Fibroblast of upper back skin (primary cell): ENCODE measurements around the gene CHCHD6.
A peak's percentile ranks its signal among the peaks of the same experiment; 100 is the strongest.
"Not testable (repeated sequence)": the region's sequence is repeated elsewhere in the genome, so short reads cannot be mapped to it uniquely, and the experiment has no call there.

Experiments used
- DNase-seq: peaks from one replicate; pipeline ENCODE4 v3.0.0-alpha.2; 2013

Gene CHCHD6

GRCh38 chr3:126773167-126773566, 69.1 kb downstream of the CHCHD6 start:
- no peak for DNase-seq

GRCh38 chr3:126773783-126774182, 69.7 kb downstream of the CHCHD6 start:
- no peak for DNase-seq

DNA sequence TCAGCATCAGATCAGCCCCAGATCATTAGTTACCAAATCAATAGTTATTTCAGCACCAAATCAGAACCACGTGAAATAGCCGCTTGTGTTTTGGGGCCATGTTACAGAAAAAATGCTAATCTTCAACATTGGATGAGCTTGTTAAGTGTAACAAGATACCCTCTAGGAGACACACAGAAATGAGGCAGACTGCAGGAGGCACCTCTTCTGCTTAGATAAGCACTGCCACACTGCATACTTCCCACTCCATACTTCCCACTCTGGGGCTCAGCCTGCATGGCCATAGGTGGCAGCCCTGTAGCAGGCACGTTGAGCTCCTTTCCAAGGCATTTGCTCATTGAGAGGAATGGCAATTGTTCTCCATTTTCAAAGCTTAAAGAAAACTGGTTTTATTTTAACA, 73.3 kb downstream of the CHCHD6 start:
- DNase-seq: no peak

GRCh38 chr3:126780666-126781065, 76.6 kb downstream of the CHCHD6 start:
- no peak for DNase-seq

DNA sequence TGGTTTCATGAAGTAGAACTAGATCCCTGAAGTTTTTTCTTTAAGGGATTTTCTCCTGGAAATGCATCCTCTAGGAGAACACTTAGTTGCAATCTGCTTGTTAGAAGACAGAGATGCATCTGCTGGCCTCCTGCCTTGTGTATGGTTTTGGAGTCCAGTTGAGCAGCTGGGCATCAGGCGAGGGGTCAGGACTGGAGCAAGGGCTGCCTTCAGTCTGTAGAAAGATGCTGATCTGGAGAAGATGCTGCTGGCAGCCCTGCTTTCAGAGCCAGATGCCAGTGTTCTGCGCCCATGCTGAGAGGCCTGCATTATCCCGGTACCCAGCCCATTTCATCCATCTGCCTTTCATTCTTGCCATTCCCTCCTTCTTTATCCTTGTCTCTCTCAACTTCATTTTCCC, 77.4 kb downstream of the CHCHD6 start:
- DNase-seq: peak; percentile 6

DNA sequence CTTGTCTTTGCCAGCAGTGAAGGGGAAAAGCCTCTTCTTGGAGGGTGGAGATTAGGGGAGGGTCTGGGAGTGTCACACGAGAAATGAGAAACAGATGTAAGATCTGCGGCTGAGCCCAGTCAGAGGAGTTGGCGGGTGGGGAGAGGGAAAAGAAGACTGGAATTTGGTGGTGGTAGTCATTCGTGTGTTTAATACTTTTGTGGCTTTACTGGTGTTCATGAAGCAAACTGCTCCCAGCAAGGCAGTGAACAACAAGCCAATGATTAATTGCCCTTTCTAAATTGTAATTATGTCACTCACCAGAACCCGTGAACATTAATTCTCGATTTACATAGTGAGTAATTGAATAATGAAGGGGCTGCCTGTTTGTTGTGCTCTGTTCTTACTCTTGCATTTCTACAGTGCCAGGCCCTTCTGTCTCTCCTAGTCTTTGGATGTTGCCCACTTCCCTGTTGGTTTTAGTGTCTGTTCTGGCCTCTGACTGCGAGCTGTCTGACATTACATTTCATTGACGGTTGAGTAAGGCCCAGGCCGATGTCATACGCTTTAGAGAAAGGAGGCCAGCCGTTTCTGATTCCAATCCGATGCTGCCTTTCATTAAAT, 78.0 kb downstream of the CHCHD6 start:
- peak; percentile 97 for DNase-seq

DNA sequence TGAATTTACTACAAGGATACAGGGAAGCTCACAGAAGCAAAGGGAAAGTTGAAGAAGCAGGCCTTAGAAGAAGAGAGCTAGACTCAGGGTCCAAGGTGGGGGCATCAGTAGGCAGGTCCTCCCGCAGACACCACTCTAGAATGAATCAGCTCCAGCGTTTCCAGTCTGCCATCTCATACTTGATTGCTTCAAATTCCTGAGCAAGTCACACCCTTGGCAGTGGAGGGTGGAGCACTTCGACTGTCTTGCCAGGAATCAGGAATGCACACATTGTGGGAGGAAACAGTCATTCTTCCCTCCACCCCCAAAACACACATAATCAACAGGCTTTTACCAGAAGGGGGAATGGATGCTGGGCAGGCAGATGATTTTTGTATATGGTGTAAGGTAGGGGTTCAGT, 78.5 kb downstream of the CHCHD6 start:
- DNase-seq: peak; percentile 96

DNA sequence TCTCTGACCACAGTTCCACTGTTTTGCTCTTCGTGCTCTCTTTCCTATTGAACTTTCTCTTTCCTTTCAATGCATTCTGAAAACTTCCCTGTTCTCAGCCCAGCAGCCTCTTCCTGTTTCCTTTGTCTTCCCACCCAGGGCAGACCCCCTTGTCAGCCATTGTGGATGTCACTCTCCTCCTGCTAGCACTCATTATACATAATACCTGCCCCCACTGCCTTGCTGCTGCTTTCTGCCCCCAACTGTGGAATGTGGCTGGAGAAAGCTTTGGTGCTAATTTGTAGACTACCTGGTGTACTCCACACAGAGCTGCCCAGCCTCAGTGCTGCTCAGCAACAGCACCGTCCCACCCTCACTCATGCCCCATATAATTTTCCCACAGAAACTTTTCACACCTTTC, 80.2 kb downstream of the CHCHD6 start:
- DNase-seq: no peak

- not testable (repeated sequence) for DNase-seq
These were observed 87.3 kb downstream of the CHCHD6 start for GRCh38 chr3:126791320-126791719.

- no peak for DNase-seq
These were observed 89.0 kb downstream of the CHCHD6 start for GRCh38 chr3:126792998-126793397.

DNA sequence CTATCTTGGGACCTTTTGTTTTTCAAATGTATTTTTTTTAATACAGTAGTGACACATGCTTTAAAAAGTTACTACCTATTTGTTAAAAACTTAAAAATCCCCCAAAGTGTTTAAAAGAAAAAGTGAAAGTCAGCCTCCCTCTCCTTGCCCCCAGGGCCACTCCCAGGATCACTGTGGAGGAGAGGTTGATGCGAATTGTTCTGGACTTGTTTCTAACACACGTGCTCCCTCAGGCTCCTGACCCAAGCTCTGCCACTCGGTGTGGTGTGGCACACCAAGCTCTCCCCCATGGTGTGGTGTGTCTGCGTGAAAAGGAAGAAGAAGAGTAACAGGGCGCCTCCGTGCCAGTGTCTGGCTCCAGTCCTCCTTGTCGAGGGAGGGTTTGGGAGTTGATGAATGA, 93.5 kb downstream of the CHCHD6 start:
- DNase-seq: no peak

DNA sequence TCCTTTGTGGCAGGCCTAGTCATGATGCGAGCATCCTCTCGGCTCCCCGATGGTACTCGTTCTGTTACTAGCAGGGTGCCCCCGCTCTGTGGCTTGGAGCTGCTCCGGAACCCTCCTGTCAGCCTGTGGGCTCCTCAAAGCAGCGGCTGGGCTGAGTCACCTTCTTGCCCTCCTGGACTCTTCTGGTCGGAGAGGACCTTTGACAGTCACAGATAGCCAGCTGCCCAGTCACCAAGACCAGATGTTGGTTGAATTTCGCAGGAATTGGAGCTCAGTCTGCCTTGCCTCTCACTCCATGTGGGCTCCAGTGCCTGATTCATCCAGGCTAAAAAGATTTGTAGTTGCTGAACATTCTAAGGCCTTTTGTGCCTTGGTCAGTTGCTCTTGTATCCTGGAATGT, 94.5 kb downstream of the CHCHD6 start:
- peak; percentile 14 for DNase-seq

GRCh38 chr3:126799099-126799498, 95.1 kb downstream of the CHCHD6 start:
- DNase-seq: no peak

GRCh38 chr3:126801312-126801711, 97.3 kb downstream of the CHCHD6 start:
- DNase-seq: not testable (repeated sequence)

DNA sequence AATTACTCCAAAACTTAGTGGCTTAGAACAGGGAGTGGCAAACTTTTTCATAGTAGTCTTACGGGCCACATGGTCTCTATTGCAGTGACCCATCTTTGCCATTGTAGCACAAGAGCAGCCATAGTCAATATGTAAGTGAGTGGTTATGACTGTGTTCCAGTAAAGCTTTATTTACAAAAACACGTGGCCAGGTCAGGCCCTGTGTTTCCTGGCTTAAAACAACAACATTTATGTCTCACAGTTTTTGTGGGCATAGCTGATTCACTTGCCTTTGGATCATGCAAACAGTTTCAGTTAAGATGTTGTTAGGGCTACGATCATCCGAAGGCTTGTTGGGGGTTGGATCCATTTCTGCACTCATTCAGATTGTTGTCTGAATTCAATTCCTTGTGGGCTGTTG, 103.8 kb downstream of the CHCHD6 start:
- DNase-seq: no peak

- DNase-seq: peak; percentile 52
These were observed 107.5 kb downstream of the CHCHD6 start for GRCh38 chr3:126811530-126811929.

GRCh38 chr3:126816298-126816697, 112.3 kb downstream of the CHCHD6 start:
- DNase-seq: no peak

GRCh38 chr3:126816986-126817777, 113.1 kb downstream of the CHCHD6 start:
- DNase-seq: no peak

DNA sequence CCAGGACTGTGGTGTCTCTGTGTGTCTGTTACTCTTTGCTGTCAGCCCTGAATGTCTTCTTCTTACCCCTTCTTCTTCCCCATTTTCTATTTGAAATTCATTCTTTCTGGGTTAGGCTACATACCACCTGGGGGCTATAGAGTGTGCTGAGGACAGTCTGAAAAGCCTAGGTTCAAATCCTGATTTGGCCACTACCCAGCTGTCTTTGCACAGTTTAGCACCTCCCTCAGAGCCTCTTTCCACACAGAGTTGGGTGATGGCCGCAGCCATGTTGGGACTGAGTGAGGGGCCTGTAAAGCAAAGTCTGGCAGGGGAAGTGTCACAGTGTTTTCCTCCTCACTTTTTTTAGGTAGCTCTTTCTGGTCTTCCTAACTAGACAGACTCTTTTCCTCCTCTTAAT, 113.7 kb downstream of the CHCHD6 start:
- DNase-seq: no peak

DNA sequence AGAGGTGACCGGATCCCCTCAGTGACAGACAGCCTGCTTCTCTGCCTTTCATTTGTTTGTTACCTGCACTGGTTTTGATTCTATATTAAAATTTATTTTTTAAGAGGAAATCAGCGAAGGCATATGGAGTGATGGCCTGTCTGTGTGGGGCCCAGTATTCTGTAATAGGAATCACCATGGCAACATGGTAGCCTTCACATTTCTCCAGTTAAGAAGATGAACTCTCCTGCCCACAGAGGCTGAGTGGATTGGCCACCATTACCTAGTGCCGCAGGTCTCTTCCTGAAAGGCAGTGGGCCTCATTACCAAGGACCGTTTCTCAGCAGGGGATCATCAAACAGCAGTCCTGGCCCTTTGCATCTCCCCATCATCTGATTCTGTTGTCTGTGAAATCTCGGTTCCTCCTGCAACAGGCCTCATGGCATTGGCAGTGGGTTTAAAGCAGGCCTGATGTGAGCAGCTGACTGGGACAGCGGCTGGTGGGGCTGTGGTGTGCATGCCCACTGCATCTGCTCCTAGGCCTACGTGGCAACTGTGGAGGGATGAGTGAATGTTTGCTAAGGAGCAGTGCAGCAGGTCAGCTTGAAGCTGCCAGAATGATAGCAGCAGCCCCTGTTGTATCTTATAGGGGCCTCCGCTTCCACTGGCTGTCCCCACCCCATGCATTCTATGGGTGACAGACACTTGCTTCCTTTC, 114.5 kb downstream of the CHCHD6 start:
- no peak for DNase-seq

DNA sequence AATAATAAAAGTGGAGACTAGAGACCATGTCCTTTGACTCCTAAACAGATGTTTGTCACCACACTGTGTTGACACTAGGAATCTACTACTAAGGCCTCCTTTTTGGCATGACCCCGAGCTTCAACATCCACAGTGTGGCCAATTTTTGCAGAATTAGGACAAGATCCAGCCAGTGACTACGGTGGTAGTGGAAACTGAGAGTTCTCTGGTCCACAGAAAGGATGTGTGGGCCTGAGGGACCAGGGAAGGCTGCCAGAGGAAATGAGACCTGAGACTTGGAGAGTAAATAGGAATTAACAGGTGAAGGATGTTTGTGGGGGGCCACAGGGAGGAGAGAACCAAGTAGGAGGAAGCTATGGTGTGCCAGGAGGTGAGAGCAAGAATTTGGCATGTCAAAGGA, 122.7 kb downstream of the CHCHD6 start:
- no peak for DNase-seq

DNA sequence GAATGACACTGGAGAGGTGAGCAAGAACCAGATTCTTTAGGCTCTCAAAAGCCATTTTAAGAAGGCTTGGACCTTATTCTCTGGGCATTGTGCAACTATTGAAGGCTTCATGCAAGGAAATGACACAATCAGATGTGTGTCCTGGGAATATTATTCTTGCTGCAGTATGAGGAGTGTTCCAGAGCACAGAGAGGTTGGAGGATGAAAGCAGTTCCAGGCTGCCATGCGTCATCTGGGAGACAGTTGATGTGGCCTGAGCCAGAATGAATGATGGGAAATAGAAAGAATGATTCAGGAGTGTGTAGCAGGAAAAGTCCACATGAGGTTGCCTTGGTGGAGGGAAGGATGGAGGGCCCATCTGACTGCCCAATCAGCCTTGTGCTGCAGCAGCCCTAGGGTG, 123.1 kb downstream of the CHCHD6 start:
- peak; percentile 60 for DNase-seq

DNA sequence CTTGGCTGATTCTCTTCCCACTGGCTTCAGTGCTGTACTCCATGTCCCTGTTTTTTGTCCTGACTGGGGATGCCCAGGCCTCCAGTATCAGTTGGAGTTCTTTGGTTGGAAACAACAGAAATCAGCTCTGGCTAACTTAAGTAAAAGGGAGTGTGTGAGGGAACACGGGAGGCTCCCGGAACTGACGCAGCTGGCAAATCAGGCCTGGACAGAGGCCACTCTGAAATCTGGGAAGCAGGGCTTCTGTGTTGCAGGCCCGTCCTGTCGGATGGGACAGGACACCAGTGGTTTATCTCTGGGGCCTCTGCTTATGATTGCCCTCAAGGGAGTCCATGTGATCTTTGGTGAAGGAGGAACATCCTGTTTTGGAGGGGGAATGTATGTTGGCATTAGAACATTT, 124.3 kb downstream of the CHCHD6 start:
- no peak for DNase-seq

DNA sequence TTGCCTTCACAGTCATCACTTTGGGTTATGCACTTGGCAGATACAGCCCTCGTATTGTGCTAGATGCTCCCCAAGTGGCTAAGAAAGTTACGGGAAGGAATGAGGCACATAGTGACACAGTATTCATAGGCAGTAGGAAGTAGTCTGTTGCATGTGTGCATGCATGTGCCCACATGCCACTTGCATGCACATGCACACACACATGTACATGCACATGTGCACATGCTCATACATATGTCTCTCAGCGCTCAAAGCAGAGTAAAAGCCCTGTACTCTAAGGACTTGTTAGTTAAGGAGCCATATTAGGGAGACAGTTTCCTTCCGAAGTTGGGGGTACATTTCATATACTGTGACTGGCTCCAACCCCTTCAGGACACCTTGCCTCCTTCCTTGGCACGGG, 128.9 kb downstream of the CHCHD6 start:
- DNase-seq: no peak
